RWPE1 (cell line): ENCODE data around the gene CD72.
A peak's percentile ranks its signal among the peaks of the same experiment; 100 is the strongest.
"Not testable (repeated sequence)": the region's sequence is repeated elsewhere in the genome, so short reads cannot be mapped to it uniquely, and the experiment has no call there.

Experiments
- CTCF ChIA-PET: fragments of 350-600 bp; sonication (Branson Sonifier 250); formaldehyde crosslinking; extraction: SDS; loops from one replicate; lab custom pipeline; 2021; lab: Yijun Ruan, JAX
- POLR2A ChIA-PET: fragments of 400-600 bp; formaldehyde crosslinking; extraction: SDS; loops from one replicate; lab custom pipeline; 2020; ENCODE audit warnings: antibody characterized with exemption; ENCODE audit not compliant: low non-redundant PET; lab: Yijun Ruan, JAX
- DNase-seq: peaks from one replicate; pipeline ENCODE4 v3.0.0; 2012; ENCODE audit warnings: low spot score
- H3K27ac ChIP-seq: fragments of 450-650 bp; 2 replicates; pipeline ENCODE4 v1.5.1; 2017
- TF ChIP-seq, protein P1 (sequence below): fragments of 450-650 bp; conservative IDR thresholded peaks from 2 replicates; pipeline ENCODE4 v1.5.1; 2017; ENCODE audit warnings: low read depth, mild to moderate bottlenecking

CD72 gene

GRCh38 chr9:35650341-35651158, 32.3 kb upstream of the CD72 start, which contains the start of gene SIT1:
TSS of gene SIT1 (minus strand) at chr9:35650931. CDS start at chr9:35650853, 78 bp downstream.
- peak within 1 kb of the TSS; percentile 43 for H3K27ac ChIP-seq
- TF ChIP-seq, protein P1, sequence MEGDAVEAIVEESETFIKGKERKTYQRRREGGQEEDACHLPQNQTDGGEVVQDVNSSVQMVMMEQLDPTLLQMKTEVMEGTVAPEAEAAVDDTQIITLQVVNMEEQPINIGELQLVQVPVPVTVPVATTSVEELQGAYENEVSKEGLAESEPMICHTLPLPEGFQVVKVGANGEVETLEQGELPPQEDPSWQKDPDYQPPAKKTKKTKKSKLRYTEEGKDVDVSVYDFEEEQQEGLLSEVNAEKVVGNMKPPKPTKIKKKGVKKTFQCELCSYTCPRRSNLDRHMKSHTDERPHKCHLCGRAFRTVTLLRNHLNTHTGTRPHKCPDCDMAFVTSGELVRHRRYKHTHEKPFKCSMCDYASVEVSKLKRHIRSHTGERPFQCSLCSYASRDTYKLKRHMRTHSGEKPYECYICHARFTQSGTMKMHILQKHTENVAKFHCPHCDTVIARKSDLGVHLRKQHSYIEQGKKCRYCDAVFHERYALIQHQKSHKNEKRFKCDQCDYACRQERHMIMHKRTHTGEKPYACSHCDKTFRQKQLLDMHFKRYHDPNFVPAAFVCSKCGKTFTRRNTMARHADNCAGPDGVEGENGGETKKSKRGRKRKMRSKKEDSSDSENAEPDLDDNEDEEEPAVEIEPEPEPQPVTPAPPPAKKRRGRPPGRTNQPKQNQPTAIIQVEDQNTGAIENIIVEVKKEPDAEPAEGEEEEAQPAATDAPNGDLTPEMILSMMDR, result no peak
- DNase-seq, result no peak
- ChIA-PET CTCF (no interaction called here), POLR2A (no interaction called here)

GRCh38 chr9:35649431-35650340, 31.5 kb upstream of the CD72 start:
- ChIA-PET POLR2A (no interaction called here), CTCF (interaction anchor here (1.0 to 1.5 kb wide), 2 partner anchors 8 to 140 kb away, joined by 3 read pairs; partner anchors contain the start of genes CCDC107 and RMRP)
- no peak for DNase-seq
- TF ChIP-seq, protein P1, result no peak
- H3K27ac ChIP-seq, result peak overlapping the region; percentile 43

GRCh38 chr9:35646533-35647265, 28.5 kb upstream of the CD72 start:
- peak; percentile 96 for DNase-seq
- CTCF ChIA-PET, result interaction anchor here (0.6 to 2.8 kb wide), 24 partner anchors 9 to 1291 kb away, joined by 3 to 21 read pairs (median 3); partner anchors contain the start of genes ATOSB, CCDC107, CREB3 and RMRP
- H3K27ac ChIP-seq, result peak overlapping the region; percentile 85
- TF ChIP-seq, protein P1, result peak; percentile 100
- POLR2A ChIA-PET, result interaction anchor here (1.5 kb wide), 1 partner anchor 85 kb away, joined by 4 read pairs; no protein-coding TSS in a partner anchor

DNA sequence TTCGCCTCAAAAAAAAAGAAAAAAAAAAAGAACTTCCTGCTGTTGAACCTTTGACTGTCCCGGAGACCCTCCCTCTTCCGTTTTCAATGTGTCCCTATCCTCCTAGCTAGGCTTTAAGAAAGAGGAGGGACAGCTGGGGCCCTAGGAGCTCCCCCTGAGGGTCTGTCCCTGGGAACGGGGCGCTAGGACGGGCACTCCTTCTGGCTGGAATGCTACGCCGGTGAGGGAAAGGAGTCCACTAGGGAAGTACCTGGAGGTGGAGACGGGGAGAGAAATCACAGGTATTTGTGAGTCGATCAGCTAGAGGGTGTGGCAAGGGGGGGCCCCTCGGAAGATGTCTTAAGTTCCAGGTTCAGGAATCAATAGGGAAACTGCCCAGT, 27.9 kb upstream of the CD72 start:
- ChIA-PET CTCF (interaction anchor here (0.6 to 2.8 kb wide), 18 partner anchors 12 to 1291 kb away, joined by 3 to 21 read pairs (median 4); partner anchors contain the start of genes CCDC107, CREB3, RMRP and TLN1), POLR2A (interaction anchor here (1.5 kb wide), 1 partner anchor 85 kb away, joined by 4 read pairs; no protein-coding TSS in a partner anchor)
- peak; percentile 92 for DNase-seq
- peak overlapping the region; percentile 85 for H3K27ac ChIP-seq
- TF ChIP-seq, protein P1, result no peak

DNA sequence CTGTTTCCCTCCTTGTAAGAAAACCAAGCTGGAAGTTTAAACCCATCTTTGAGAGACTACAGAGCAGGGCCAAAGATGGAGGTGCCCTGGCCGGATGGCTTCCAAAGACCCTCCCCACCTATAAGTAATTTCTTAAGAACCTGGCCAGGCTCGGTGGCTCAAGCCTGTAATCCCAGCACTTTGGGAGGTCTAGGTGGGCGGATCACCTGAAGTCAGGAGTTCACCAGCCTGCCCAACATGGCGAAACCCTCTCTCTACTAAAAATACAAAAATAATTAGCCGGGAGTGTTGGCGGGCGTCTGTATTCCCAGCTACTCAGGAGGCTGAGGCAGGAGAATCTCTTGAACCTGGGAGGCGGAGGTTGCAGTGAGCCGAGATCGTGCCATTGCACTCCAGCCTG, 27.5 kb upstream of the CD72 start:
- not testable (repeated sequence) for DNase-seq
- H3K27ac ChIP-seq, result peak overlapping the region; percentile 85
- POLR2A ChIA-PET, result interaction anchor here (1.5 kb wide), 1 partner anchor 86 kb away, joined by 4 read pairs; no protein-coding TSS in a partner anchor
- CTCF ChIA-PET, result interaction anchor here (0.6 to 2.8 kb wide), 14 partner anchors 12 to 958 kb away, joined by 3 to 21 read pairs (median 4); partner anchors contain the start of genes CCDC107, CREB3, RMRP and TLN1

- ChIA-PET CTCF (no interaction called here), POLR2A (no interaction called here)
- no peak overlapping the region for H3K27ac ChIP-seq
- DNase-seq, result no peak
- TF ChIP-seq, protein P1, result no peak
Observed at GRCh38 chr9:35643046-35643445, 24.8 kb upstream of the CD72 start.

GRCh38 chr9:35641478-35641877, 23.3 kb upstream of the CD72 start:
- POLR2A ChIA-PET, CTCF ChIA-PET, DNase-seq, H3K27ac ChIP-seq: not testable (repeated sequence)

GRCh38 chr9:35640431-35640830, 22.2 kb upstream of the CD72 start:
- POLR2A ChIA-PET, DNase-seq, H3K27ac ChIP-seq: not testable (repeated sequence)
- CTCF ChIA-PET, result interaction anchor here (0.7 kb wide), 1 partner anchor 389 kb away, joined by 3 read pairs; no protein-coding TSS in a partner anchor
